Uterus (tissue), 2 donors: ENCODE data around the gene IRF9.

Experiments used
- CTCF ChIP-seq, 4 experiments: fragments of 200-600 bp in 2 of 4; fragments of 450-650 bp in 2 of 4; sonication (generic) in 2 of 4; IDR thresholded peaks; one replicate each; pipeline ENCODE4 v1.5.1; 2016 to 2019; ENCODE audit warnings: antibody characterized with exemption in 4 of 4, mild to moderate bottlenecking in 2 of 4, moderate library complexity in 1 of 4
- POLR2A ChIP-seq, 2 donors: fragments of 450-650 bp; IDR thresholded peaks; one replicate each; pipeline ENCODE4 v1.6.1; 2016; ENCODE audit warnings: antibody characterized with exemption in 2 of 2, mild to moderate bottlenecking in 1 of 2, moderate library complexity in 1 of 2

GRCh38 chr14:24127673-24128072 lies 33.4 kb upstream of the IRF9 start:
- TF ChIP-seq POLR2A (IDR thresholded peaks at IDR 0.05): no peak
- no peak for TF ChIP-seq CTCF (IDR thresholded peaks at IDR 0.05)
